ENCODE results near the gene DHPS.

The DHPS gene

GRCh38 chr19:12695096-12695495 is 13.4 kb upstream of the DHPS start:
- DNase-seq (ENCODE audit: low read depth in 1 of 2, low spot score in 1 of 2) = no peak
- H3K27ac ChIP-seq (replicated peaks) = no peak overlapping the region
- H3K4me3 ChIP-seq (replicated peaks; ENCODE audit: insufficient read depth, low read length) = no peak overlapping the region
- H3K27me3 ChIP-seq (ENCODE audit: insufficient read depth, poor library complexity, severe bottlenecking) = no peaks in the 10 kb centered on the region
- TF ChIP-seq CTCF (IDR thresholded peaks at IDR 0.05; ENCODE audit: insufficient read depth, low read length) (no peak), GABPA (IDR thresholded peaks at IDR 0.05; ENCODE audit: low read depth) (no peak), REST (IDR thresholded peaks at IDR 0.05; ENCODE audit: insufficient replicate concordance, low read depth) (no peak), SPI1 (IDR thresholded peaks at IDR 0.05; ENCODE audit: borderline replicate concordance, low read depth) (no peak), POLR2AphosphoS5 (IDR thresholded peaks at IDR 0.05; ENCODE audit: low read depth) (no peak)

GRCh38 chr19:12694641-12695040 is 13.0 kb upstream of the DHPS start:
- no peaks in the 10 kb centered on the region for H3K27me3 ChIP-seq (ENCODE audit: insufficient read depth, poor library complexity, severe bottlenecking)
- no peak overlapping the region for H3K4me3 ChIP-seq (replicated peaks; ENCODE audit: insufficient read depth, low read length)
- no peak overlapping the region for H3K27ac ChIP-seq (replicated peaks)
- no peak for DNase-seq (ENCODE audit: low read depth in 1 of 2, low spot score in 1 of 2)
- no peak for TF ChIP-seq CTCF (IDR thresholded peaks at IDR 0.05; ENCODE audit: insufficient read depth, low read length)
- TF ChIP-seq SPI1 (IDR thresholded peaks at IDR 0.05; ENCODE audit: borderline replicate concordance, low read depth) = no peak
- TF ChIP-seq REST (IDR thresholded peaks at IDR 0.05; ENCODE audit: insufficient replicate concordance, low read depth) = no peak
- TF ChIP-seq GABPA (IDR thresholded peaks at IDR 0.05; ENCODE audit: low read depth) = no peak

GRCh38 chr19:12692960-12693359 is 11.3 kb upstream of the DHPS start:
- no peak overlapping the region for H3K4me3 ChIP-seq (replicated peaks; ENCODE audit: insufficient read depth, low read length)
- TF ChIP-seq GABPA (IDR thresholded peaks at IDR 0.05; ENCODE audit: low read depth) (no peak), POLR2AphosphoS5 (IDR thresholded peaks at IDR 0.05; ENCODE audit: low read depth) (no peak), SPI1 (IDR thresholded peaks at IDR 0.05; ENCODE audit: borderline replicate concordance, low read depth) (no peak), REST (IDR thresholded peaks at IDR 0.05; ENCODE audit: insufficient replicate concordance, low read depth) (no peak), CTCF (IDR thresholded peaks at IDR 0.05; ENCODE audit: insufficient read depth, low read length) (no peak)
- H3K27ac ChIP-seq (replicated peaks) = no peak overlapping the region
- no peaks in the 10 kb centered on the region for H3K27me3 ChIP-seq (ENCODE audit: insufficient read depth, poor library complexity, severe bottlenecking)
- no peak for DNase-seq (ENCODE audit: low read depth in 1 of 2, low spot score in 1 of 2)
